Cardiac muscle cell (in vitro differentiated cells and primary cell): ENCODE data around the gene ITPR2. TPM values are rescaled to one million over a fixed set of nuclear protein-coding genes. Genes with fewer than 3 reads are reported as not detected.

ENCODE experiments used
- DNase-seq, 2 donors: peaks; one replicate each; pipeline versions ENCODE4 v3.0.0 to v3.0.0-alpha.2; 2010 to 2017; ENCODE audit warnings: low read depth in 1 of 2, low spot score in 1 of 2
- H3K27ac ChIP-seq: fragments of 200-600 bp; sonication (generic); 2 replicates; pipeline ENCODE4 v1.5.1; 2016
- H3K27me3 ChIP-seq: fragments of 200-600 bp; sonication (generic); 2 replicates; pipeline ENCODE4 v1.6.0; 2016; ENCODE audit warnings: control low read depth
- H3K36me3 ChIP-seq: fragments of 200-600 bp; sonication (generic); 2 replicates; pipeline ENCODE4 v1.5.1; 2016; ENCODE audit warnings: control low read depth
- H3K4me1 ChIP-seq: fragments of 200-600 bp; sonication (generic); 2 replicates; pipeline ENCODE4 v1.8.1; 2017; ENCODE audit warnings: low read depth, mild to moderate bottlenecking, mixed run types
- H3K4me3 ChIP-seq: fragments of 200-600 bp; sonication (generic); 2 replicates; pipeline ENCODE4 v1.5.1; 2016; ENCODE audit warnings: mild to moderate bottlenecking
- H3K9me3 ChIP-seq: fragments of 200-600 bp; sonication (generic); 2 replicates; pipeline ENCODE4 v1.5.1; 2017; ENCODE audit warnings: low read depth, mild to moderate bottlenecking, control low read depth
- CTCF ChIP-seq: IDR thresholded peaks from 2 replicates; pipeline ENCODE4 v1.5.1; 2012; ENCODE audit warnings: low read depth, mild to moderate bottlenecking, low read length
- polyA plus RNA-seq: library from polyadenylated mRNA; unstranded; fragments of >200 nt; fragmentation: Nextera tagmentation; extraction: Ambion mirVana; gene quantifications from 2 replicates; pipeline ENCODE4 v1.2.1, GENCODE V29; 2016
- total RNA-seq: library from RNA; depleted of rRNA; stranded (reverse); fragments of >200 nt; gene quantifications from 2 replicates; pipeline ENCODE4 v1.2.3, GENCODE V29; 2016

The ITPR2 gene
- total and polyA plus RNA-seq, 2 experiments from 2014 or later: 4.8 to 5.1 TPM

DNA sequence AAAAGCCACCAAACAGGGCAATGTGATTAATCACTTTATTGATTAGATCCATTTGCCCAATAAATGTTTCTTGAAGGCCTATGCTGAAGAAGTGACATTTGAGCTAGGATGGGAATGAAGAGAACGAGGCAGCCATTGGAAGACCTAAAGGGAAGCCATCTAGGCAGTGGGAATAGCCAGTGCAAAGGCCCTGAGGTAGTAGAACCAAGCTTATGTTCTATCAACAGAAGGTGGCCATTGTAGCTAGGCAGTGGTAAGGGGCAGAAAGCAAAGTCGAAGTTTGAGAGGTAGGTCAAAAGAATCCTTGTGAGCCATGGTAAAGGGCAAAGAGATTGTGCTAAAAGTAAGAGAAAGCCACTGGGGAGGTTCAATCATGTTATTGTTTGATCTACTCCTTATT is 173.1 kb downstream of the ITPR2 start:
- Histone ChIP-seq H3K9me3 (no peaks in the 10 kb centered on the region), H3K4me3 (no peak overlapping the region), H3K27me3 (no peaks in the 10 kb centered on the region), H3K4me1 (no peaks in the 10 kb centered on the region), H3K27ac (no peak overlapping the region), H3K36me3 (no peaks in the 10 kb centered on the region)
- no peak for TF ChIP-seq CTCF
- no peak for DNase-seq

DNA sequence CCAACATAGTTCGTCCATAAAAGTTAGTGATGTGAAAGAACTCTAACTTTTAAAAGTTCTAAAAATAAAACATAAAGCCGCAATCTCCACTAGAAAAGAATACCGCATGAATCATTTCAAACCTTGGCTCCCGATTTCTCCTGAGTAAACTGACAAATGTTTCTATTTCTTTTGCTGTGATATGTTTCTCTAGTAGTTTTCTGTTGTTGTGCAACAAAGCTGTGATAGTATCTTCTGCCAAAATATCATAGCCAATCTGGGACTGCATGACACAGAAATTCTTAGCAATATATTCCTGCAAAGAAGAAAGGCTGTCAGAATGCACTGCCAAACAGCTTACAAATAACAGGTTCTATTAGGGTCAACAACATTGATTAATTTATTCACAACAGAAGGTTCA is 174.0 kb downstream of the ITPR2 start:
- no peak overlapping the region for H3K4me3 ChIP-seq
- H3K27me3 ChIP-seq: no peaks in the 10 kb centered on the region
- no peak for TF ChIP-seq CTCF
- H3K36me3 ChIP-seq: no peaks in the 10 kb centered on the region
- no peaks in the 10 kb centered on the region for H3K4me1 ChIP-seq
- DNase-seq: peak in 1 of 2 donors; percentile 71
- H3K27ac ChIP-seq: no peak overlapping the region
- H3K9me3 ChIP-seq: no peaks in the 10 kb centered on the region

DNA sequence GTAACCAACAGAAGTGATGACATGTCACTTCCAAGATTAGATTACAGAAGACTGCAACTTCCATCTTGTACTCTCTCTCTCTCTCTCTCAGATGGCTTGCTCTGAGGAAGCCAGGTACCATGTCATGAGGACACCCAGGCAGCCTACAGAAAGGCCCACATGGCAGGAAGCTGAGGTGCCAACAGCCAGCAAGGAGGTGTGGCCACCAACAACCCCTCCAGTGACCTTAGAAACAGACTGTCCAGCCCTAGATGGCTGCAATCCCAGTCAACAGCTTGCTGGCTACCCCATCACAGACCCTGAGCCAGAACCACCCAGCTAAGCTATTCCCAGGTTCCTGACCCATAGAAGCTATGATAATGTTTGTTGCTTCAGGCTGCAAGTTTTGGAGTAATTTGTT is 178.4 kb downstream of the ITPR2 start:
- H3K27me3 ChIP-seq: no peaks in the 10 kb centered on the region
- DNase-seq: peak in 1 of 2 donors; percentile 24
- no peaks in the 10 kb centered on the region for H3K9me3 ChIP-seq
- H3K4me1 ChIP-seq: no peaks in the 10 kb centered on the region
- no peaks in the 10 kb centered on the region for H3K36me3 ChIP-seq
- TF ChIP-seq CTCF: no peak
- no peak overlapping the region for H3K27ac ChIP-seq
- no peak overlapping the region for H3K4me3 ChIP-seq

- no peak overlapping the region for H3K27ac ChIP-seq
- no peaks in the 10 kb centered on the region for H3K36me3 ChIP-seq
- TF ChIP-seq CTCF: peak; percentile 77
- H3K4me1 ChIP-seq: no peaks in the 10 kb centered on the region
- no peak overlapping the region for H3K4me3 ChIP-seq
- DNase-seq: peak; percentile 58 to 83
- no peaks in the 10 kb centered on the region for H3K27me3 ChIP-seq
- no peaks in the 10 kb centered on the region for H3K9me3 ChIP-seq
These were observed 181.3 kb downstream of the ITPR2 start for GRCh38 chr12:26651566-26652188.

DNA sequence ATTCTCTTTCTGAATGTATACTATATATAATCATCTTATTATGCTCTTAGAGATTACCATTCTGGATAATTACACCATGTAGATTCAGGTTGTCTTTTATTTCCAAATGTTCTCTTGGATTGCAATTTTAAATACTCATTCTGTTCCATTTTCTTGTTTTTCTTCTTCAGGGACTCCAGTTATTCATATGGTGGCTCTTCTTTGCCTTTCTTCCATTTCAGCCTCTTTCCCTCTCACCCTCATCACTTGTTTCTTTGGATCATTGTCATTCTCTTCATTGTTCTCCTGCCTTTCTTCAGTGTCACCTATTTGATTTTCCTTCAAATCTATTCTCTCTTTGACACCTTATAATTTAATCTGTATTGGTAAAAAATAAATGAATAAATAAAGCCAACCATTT is 182.0 kb downstream of the ITPR2 start:
- H3K4me1 ChIP-seq: no peaks in the 10 kb centered on the region

More for the DNA sequence above, 182.0 kb downstream of the ITPR2 start:
- Histone ChIP-seq H3K9me3 (no peaks in the 10 kb centered on the region), H3K27ac (no peak overlapping the region), H3K27me3 (no peaks in the 10 kb centered on the region), H3K4me3 (no peak overlapping the region), H3K36me3 (no peaks in the 10 kb centered on the region)
- no peak for TF ChIP-seq CTCF
- DNase-seq: no peak
